GM10266 (cell line): ENCODE measurements around the gene ZNF621.
"Not testable (repeated sequence)": the region's sequence is repeated elsewhere in the genome, so short reads cannot be mapped to it uniquely, and the experiment has no call there.

Source experiments
- DNase-seq: peaks from one replicate; pipeline ENCODE4 v3.0.0; 2012; ENCODE audit errors: extremely low spot score
- CTCF ChIP-seq: IDR thresholded peaks from 2 replicates; pipeline ENCODE4 v1.5.1; 2012; ENCODE audit warnings: mild to moderate bottlenecking, low read depth; ENCODE audit not compliant: control insufficient read depth, insufficient read depth; ENCODE audit errors: missing control alignments

ZNF621 gene

GRCh38 chr3:40534283-40534682 lies 9.5 kb downstream of the ZNF621 start:
- no peak for TF ChIP-seq CTCF
- no peak for DNase-seq

GRCh38 chr3:40546816-40547215 lies 22.1 kb downstream of the ZNF621 start:
- TF ChIP-seq CTCF, result no peak

DNA sequence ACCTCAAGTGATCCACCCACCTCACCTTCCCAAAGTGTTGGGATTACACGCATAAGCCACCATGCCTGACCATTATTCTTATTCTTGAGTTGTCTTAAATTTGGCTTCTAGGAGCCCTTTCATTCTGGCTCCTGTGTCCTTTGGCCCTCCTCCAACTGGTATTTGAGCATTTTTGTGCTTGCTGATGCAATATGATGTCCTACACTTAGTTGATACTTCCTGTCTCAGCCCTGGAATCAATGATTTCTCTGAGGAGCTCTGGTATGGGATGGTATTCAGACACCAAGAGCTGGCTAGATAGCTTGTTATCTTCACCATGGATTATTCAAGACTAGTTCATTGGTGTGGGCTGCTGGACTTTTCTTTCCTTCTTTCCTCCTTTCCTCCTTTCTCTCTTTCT lies 25.4 kb downstream of the ZNF621 start:
- no peak for DNase-seq
- no peak for TF ChIP-seq CTCF

More at GRCh38 chr3:40546816-40547215, 22.1 kb downstream of the ZNF621 start:
- no peak for DNase-seq

- DNase-seq, result no peak
- no peak for TF ChIP-seq CTCF
These were observed 32.9 kb downstream of the ZNF621 start for GRCh38 chr3:40557575-40558161.

- not testable (repeated sequence) for DNase-seq
These were observed 37.7 kb downstream of the ZNF621 start for GRCh38 chr3:40562482-40562881.

- DNase-seq, result not testable (repeated sequence)
These were observed 40.9 kb downstream of the ZNF621 start for GRCh38 chr3:40565629-40566028.

DNA sequence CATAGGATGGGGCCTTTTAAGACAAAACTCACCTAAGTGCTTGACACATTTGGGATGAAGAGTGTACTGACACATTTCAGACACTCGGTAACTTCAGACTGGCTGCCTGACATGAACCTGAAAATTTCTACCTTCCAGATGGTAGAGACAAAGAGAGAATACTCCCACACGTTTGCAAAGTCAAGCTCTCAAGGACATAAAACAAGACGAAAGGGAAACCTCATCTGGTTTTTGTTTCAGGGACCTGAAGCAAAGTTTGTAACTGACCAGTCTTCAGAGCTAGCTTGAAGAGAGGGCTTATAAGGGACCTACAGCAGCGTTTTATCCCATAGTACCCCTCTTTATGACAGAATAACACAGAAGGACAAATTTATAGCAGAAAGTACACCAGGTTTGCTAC lies 41.9 kb downstream of the ZNF621 start:
- no peak for DNase-seq
- TF ChIP-seq CTCF, result no peak

- DNase-seq, result no peak
- TF ChIP-seq CTCF, result no peak
These were observed 47.8 kb downstream of the ZNF621 start for GRCh38 chr3:40572588-40572987.
